ENCODE measurements around the gene SLMAP. TPM values are rescaled to one million over a fixed set of nuclear protein-coding genes. Genes with fewer than 3 reads are reported as not detected.

SLMAP gene
- total and polyA plus RNA-seq, 2 of the 13 experiments (the other 11 are each of a cell fraction or from before 2014, with no cell fraction given): 24.0 to 48.3 TPM

DNA sequence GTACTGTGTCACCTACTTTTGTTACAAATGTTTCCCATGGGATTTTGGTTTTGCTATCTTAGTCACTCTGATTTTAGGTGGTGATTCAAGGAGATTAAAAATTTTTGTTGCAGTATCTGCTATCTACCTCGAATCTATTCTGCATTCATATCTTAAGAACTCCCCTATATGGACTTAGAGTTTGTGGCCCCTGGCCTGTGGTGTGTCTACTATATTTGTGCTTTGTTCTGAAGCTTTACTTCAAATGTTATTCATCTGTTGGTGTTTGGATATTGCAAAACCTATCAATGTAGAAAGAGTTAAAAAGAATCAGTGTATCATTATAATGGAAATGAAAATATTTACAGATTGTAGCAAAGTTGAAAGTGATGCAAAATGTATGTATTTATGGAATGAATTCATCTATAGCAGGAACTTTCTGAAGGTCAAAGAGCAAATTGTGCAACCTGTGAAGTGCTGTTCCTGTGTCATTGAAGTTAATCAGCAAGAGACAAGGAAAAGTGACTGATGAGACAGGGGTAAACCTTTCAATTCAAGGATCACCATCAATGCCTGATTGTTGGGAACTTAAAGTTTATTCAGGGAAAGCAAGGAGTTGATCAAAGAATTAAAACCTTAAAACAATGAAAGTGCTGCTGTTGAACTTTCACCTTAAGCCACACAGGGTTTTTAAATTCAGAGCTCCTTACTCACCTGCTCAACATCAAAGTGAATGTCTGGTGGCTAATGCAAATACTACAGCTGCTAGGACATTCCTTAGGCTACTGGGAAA, 71.0 kb downstream of the SLMAP start (continued):
- TF ChIP-seq, protein P1, sequence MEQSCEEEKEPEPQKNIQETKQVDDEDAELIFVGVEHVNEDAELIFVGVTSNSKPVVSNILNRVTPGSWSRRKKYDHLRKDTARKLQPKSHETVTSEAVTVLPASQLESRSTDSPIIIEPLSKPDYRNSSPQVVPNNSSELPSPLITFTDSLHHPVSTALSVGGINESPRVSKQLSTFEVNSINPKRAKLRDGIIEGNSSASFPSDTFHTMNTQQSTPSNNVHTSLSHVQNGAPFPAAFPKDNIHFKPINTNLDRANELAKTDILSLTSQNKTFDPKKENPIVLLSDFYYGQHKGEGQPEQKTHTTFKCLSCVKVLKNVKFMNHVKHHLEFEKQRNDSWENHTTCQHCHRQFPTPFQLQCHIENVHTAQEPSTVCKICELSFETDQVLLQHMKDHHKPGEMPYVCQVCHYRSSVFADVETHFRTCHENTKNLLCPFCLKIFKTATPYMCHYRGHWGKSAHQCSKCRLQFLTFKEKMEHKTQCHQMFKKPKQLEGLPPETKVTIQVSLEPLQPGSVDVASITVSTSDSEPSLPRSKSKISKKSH (CRISPR knock-in tag; IDR thresholded peaks at IDR 0.05; ENCODE audit: borderline replicate concordance): no peak
- TF ChIP-seq HOXA5 (CRISPR knock-in tag; IDR thresholded peaks at IDR 0.05): no peak
- TF ChIP-seq PLRG1 (conservative IDR thresholded peaks at IDR 0.05): no peak
- no peak for TF ChIP-seq ZNF441 (CRISPR knock-in tag; IDR thresholded peaks at IDR 0.05; ENCODE audit: borderline replicate concordance)
- TF ChIP-seq ARNTL (CRISPR knock-in tag; IDR thresholded peaks at IDR 0.05): no peak
- TF ChIP-seq FOXK2 (IDR thresholded peaks at IDR 0.05): no peak
- TF ChIP-seq ZNF83 (CRISPR knock-in tag; IDR thresholded peaks at IDR 0.05; ENCODE audit: borderline replicate concordance): no peak
- no peak for TF ChIP-seq CCDC6 (CRISPR knock-in tag; IDR thresholded peaks at IDR 0.05)
- no peak for TF ChIP-seq ZNF777 (CRISPR knock-in tag; IDR thresholded peaks at IDR 0.05)
- TF ChIP-seq ZNF10 (CRISPR knock-in tag; IDR thresholded peaks at IDR 0.05; ENCODE audit: borderline replicate concordance, low read depth): no peak
- TF ChIP-seq, protein P2, sequence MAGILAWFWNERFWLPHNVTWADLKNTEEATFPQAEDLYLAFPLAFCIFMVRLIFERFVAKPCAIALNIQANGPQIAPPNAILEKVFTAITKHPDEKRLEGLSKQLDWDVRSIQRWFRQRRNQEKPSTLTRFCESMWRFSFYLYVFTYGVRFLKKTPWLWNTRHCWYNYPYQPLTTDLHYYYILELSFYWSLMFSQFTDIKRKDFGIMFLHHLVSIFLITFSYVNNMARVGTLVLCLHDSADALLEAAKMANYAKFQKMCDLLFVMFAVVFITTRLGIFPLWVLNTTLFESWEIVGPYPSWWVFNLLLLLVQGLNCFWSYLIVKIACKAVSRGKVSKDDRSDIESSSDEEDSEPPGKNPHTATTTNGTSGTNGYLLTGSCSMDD (CRISPR knock-in tag; IDR thresholded peaks at IDR 0.05): no peak
- TF ChIP-seq TOE1 (CRISPR knock-in tag; IDR thresholded peaks at IDR 0.05): no peak
- TF ChIP-seq NFATC3 (CRISPR knock-in tag; IDR thresholded peaks at IDR 0.05): no peak
- no peak for TF ChIP-seq ZNF556 (CRISPR knock-in tag; IDR thresholded peaks at IDR 0.05; ENCODE audit: borderline replicate concordance)
- TF ChIP-seq, protein P3, sequence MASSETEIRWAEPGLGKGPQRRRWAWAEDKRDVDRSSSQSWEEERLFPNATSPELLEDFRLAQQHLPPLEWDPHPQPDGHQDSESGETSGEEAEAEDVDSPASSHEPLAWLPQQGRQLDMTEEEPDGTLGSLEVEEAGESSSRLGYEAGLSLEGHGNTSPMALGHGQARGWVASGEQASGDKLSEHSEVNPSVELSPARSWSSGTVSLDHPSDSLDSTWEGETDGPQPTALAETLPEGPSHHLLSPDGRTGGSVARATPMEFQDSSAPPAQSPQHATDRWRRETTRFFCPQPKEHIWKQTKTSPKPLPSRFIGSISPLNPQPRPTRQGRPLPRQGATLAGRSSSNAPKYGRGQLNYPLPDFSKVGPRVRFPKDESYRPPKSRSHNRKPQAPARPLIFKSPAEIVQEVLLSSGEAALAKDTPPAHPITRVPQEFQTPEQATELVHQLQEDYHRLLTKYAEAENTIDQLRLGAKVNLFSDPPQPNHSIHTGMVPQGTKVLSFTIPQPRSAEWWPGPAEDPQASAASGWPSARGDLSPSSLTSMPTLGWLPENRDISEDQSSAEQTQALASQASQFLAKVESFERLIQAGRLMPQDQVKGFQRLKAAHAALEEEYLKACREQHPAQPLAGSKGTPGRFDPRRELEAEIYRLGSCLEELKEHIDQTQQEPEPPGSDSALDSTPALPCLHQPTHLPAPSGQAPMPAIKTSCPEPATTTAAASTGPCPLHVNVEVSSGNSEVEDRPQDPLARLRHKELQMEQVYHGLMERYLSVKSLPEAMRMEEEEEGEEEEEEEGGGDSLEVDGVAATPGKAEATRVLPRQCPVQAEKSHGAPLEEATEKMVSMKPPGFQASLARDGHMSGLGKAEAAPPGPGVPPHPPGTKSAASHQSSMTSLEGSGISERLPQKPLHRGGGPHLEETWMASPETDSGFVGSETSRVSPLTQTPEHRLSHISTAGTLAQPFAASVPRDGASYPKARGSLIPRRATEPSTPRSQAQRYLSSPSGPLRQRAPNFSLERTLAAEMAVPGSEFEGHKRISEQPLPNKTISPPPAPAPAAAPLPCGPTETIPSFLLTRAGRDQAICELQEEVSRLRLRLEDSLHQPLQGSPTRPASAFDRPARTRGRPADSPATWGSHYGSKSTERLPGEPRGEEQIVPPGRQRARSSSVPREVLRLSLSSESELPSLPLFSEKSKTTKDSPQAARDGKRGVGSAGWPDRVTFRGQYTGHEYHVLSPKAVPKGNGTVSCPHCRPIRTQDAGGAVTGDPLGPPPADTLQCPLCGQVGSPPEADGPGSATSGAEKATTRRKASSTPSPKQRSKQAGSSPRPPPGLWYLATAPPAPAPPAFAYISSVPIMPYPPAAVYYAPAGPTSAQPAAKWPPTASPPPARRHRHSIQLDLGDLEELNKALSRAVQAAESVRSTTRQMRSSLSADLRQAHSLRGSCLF (CRISPR knock-in tag; IDR thresholded peaks at IDR 0.05; ENCODE audit: borderline replicate concordance): no peak
- no peak for TF ChIP-seq NFRKB (IDR thresholded peaks at IDR 0.05)
- TF ChIP-seq ZNF841 (CRISPR knock-in tag; IDR thresholded peaks at IDR 0.05; ENCODE audit: borderline replicate concordance): no peak
- no peak for TF ChIP-seq ZNF460 (CRISPR knock-in tag; IDR thresholded peaks at IDR 0.05; ENCODE audit: borderline replicate concordance)
- TF ChIP-seq, protein P4, sequence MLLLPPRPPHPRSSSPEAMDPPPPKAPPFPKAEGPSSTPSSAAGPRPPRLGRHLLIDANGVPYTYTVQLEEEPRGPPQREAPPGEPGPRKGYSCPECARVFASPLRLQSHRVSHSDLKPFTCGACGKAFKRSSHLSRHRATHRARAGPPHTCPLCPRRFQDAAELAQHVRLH (CRISPR knock-in tag; IDR thresholded peaks at IDR 0.05; ENCODE audit: borderline replicate concordance, low read depth): no peak
- no peak for TF ChIP-seq ZNF564 (CRISPR knock-in tag; IDR thresholded peaks at IDR 0.05)
- no peak for TF ChIP-seq MXI1 (IDR thresholded peaks at IDR 0.05; ENCODE audit: borderline replicate concordance, low read depth, low read length)
- TF ChIP-seq ZNF432 (CRISPR knock-in tag; IDR thresholded peaks at IDR 0.05; ENCODE audit: borderline replicate concordance): no peak
- no peak for TF ChIP-seq ZNF572 (CRISPR knock-in tag; IDR thresholded peaks at IDR 0.05)
